ENCODE data around the gene GUCY1B1.
"Not testable (repeated sequence)": the region's sequence is repeated elsewhere in the genome, so short reads cannot be mapped to it uniquely, and the experiment has no call there.

GUCY1B1 gene

DNA sequence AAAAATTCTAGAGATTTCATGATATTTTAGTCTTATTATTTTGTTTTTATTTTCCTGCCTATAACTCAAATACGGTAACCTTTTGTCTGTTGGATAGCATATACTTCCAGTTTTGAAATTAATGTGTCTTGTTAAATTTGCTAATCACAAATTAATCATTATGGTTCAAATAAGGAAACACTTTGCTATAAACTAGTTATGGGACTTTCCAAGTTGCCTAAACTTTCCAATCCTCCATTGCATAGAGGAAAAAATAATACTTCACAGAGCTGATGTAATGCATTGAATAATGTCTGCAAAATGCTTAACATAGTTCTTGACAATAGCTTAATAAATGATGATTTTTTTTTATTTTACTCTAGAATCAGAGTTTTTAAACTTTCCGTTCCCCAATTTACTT is 4.7 kb downstream of the GUCY1B1 start:
- DNase-seq = no peak

DNA sequence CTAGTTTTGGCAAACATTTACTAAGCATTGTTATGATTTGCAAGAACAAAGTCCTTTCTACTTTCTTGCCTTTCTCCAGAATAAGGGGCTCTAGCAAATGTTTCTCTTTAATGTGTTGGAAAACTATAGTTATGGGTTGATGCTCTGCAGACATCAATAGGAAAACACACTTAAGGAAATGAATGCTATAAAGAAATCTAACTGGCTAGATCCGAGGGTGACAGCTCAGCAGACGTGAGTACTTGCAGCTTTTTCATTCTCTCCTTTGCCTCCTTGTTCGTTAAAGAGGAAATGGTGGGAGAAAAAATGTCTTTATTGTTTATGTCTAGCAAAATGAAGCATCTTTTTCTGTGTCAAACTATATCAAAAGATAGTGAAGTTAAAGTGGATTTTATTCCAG is 6.3 kb downstream of the GUCY1B1 start:
- DNase-seq = no peak

DNA sequence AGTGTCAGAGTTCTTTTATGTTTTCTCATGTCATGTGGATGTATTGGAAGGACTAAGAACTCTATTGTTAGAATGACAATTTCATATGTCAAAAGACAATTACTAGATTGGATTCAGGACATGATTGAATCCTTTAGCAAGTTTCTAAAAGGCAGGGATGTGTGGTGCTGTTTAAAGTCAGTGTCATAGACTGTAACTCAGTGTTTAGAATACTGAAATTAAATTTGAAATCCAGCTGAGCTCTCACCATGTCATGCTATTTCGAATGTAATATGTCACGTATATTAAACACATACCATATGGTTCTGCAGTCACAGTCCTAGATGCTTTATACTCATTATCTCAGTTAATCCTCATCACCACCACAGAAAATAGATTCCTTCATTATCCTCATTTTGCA is 7.8 kb downstream of the GUCY1B1 start:
- no peak for DNase-seq

DNA sequence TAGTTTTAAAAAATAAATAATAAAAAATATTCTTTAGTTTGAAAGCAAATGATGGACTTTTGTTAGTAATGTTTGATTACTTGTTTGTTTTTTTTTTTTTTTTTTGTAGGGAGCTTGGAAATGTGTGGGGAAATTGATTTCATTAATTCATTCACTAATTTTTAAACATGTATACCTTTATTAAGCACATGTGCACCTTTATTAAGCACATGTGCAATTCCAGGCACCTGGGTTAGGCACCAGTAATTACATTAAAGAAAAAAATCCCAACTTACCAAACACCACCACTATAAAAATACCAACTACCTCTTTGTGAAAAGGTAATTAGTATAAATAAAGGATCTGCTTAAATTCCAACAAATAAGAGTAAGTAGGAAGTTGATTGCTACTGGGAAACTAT is 9.5 kb downstream of the GUCY1B1 start:
- DNase-seq = no peak

DNA sequence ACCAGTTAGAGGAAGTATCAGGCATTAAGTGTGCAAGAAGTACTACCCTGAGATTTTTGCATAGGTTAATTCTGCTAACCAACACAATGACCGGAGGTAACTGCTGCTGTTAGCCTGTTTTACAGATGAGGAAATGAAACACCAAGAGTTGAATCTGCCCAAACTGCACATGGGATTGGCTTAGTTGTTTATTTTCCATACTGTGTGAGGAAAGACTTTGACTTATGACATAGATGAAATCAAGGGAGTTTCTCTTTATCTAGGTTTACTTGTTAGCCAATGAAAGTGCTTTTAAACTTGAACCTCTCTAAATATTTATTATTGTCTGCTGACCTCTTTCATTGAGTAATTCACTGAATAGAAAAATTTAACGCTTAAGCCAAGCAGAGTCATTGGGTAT is 10.3 kb downstream of the GUCY1B1 start:
- DNase-seq = no peak

DNA sequence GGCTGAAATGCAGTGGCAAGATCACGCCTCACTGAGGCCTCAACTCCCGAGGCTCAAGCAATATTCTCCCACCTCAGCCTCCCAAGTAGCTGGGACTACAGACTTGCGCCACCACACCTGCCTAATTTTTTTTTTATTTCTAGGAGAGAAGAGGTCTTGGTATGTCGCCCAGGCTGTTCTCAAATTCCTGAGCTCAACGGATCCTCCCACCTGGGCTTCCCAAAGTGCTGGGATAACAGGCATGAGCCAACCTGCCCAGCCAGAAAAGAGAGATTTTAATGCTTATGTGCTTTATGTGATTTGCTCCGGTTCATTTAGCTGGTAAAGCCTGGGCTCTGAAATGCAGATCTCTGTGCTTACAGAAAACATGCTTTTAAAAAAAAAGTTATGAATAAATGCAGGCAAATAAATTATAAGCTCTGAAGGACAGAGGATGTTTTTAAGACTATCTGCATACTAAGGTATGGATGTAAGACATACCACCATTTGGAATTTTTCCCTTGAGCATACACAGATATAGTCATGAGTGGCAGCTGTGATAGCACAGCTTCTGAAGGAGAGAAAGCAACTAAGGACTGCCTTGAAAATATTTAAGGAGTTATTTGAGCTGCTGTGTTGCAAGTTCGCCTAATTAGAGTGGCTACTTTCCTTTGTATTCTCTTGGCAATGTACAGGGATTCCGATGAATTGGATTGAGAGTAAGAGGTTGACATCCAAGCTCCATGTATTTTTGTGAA is 13.8 kb downstream of the GUCY1B1 start:
- DNase-seq = no peak

DNA sequence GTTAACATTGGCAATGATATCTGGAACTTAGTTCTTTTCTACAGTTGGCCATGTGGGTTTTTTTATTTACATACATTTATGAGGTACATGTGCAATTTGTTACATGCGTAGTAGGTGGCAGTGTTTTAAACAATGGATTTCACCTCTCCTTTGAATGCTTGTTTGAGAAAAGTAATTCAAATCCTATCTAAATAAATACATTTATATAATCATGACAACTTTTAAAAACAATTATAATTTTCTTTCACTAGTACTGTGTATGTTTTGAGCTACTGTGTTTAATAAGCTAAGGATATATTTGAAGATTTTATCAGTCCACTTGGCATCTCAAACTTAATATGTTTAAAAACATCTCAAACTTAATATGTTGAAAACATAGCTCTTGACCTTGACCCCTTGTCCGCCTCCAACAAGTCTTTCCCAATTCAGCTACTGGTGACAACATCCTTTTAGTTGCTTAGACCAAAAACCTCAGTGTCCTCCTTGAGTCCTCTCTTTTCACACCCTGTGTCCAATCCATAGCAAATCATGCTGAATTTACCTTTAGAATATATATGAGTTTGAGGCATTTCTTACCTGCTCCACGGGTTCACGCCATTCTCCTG is 14.5 kb downstream of the GUCY1B1 start:
- DNase-seq = no peak

DNA sequence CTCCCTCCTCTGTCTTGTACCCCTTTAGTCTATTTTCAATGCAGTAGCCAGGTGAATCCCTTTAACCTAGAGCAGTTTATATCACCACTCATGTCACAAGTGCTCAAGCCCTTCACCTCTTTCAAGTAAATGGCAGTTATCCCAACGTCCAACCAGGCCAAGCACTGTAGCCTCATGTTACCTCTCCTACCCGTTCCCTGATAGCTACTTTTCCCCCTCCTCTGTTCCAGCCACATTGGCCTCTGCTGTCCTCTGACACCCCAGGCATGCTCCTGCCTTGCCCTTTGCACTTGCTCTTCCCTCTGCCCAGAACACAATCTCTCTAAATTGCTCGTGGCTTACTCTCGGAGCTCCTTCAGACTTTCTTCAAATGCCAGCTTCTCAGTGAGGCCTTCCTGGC is 15.2 kb downstream of the GUCY1B1 start:
- DNase-seq = no peak

DNA sequence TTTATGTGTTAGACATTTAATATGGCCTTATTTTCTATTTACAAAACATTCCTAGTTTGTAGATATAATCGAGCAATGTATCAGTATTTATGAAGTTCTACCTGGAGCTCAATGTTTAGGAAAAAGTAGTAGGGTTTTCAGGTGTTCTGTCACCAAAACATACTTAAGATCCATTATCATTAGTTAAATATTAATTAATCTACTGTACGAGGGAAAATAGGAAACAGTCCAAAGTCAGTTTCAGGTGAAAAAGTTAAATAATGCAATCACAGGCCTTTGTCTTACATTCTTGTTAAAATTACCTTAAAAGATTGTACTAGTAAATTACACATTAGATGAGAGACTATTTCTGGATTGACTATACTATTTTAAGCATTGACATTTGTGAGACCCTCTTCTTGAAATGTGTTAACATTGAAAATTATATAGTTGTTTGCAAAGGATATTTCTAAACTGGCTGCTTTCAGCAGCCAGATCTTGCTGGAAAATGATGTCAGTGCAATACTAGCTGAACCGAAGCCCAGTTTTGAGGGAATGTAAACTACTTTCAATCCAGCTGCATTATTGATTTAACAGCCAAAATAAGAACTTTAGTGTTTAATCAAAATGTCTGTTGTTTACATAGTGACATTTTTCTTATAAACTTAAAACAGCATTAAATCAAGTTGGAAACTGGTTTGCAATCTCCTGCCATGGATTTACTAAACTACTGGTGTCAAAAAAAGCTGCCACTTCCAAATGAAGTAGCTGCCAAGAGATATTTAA is 19.3 kb downstream of the GUCY1B1 start:
- no peak for DNase-seq

DNA sequence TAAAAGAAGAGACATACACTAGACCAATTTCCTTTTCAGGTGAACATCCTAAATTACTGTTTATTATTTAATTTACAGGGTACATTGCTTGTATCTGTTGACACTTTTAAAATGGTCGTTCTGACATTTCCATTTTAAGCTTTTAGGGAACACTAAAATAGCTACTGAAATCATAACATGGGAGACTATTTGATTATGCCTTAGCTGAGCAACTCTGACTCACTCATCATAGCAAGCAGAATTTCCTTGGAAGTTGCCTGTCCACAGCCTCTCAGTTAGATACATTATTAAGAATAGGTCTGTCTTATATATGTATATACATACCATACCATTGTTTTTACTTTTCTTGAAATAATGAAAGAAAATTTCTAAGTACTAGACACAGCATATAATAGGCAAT is 22.0 kb downstream of the GUCY1B1 start:
- DNase-seq = no peak

DNA sequence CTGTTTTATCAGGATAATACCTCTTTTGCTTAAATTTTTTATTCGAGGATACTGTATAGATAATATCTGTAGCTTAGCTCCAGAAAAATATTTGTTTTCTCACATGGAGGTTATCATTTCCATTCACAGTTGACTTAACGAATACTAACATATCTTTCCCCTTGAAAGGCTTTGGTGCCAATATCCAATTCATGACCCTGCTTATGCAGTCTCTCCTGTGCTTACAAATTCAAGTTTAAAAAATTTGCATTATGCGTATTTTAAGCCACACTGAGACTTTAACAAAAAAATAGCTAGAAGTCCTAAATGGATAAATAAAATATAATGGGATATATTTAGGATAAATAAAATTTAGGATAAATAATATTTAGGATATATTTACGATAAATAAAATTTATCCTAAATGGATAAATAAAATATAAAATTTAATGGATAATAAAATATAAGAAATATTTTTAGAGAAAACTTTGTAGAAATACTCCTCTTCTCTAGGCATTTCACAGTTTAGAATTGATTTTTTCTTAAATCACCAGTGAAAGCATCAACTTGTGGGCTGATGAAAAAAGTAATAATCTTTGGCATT is 22.5 kb downstream of the GUCY1B1 start:
- DNase-seq = no peak

DNA sequence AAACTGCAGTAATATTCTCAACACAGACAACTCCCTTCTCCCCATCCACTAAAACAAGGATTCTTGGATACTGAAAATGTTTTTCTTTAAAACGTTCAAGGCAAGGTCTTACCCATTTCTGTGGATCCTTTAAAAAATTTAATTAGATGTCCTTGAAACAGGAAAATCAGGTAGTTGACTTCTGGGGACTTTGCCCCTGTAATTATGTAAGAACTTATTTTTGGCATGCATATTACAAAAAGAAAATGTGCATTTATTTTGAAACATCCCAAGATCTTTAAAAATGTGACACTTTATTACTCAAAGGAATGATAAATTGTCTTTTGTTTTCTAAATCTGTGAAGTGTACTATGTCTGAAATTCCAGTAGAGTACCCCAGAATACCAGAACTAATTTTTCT is 25.8 kb downstream of the GUCY1B1 start:
- no peak for DNase-seq

DNA sequence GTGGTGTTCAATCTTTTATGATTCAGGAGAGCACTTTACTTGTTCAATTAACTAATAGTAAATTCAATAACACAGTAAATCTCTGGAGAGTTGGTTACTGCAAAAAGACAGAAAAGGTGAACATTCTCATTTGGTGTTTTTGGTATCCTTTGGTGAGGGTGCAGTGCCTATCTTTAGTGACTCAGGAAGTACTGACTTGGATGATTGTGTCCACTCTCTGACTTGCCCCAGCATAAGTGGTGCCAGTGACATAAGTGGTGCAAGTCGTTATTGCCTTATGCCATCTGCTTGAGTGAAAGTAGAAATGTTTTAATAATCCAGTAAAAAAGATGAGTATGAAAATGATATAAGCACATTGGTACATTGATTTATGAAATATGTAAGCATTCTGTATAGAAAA is 27.0 kb downstream of the GUCY1B1 start:
- no peak for DNase-seq

DNA sequence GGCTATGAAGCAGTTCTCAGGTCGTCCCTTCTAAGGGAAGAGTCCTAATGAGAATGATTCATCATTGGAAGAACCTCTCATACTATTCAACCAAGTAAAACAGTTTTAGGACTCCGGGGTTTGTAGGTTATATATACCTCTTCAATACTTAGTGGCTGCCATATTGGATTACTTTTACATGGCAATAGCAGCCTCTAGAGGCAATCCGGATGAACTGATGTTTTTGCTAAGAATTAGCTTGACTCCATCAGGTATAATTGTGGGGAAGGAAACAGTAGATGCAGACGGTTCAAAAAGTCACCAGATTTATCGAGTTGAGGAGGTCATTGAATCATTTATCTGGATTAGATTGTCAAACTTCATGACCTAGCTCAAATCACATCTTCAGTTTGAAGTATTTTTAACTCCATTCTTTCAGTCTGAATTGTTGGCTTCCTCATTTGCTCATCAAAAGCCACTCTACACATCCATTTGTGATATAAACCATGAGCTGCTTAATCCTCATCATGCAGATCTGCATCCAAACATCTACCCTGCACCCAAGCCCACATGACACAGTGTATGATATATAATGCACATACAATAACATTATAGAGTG is 28.4 kb downstream of the GUCY1B1 start:
- no peak for DNase-seq

DNA sequence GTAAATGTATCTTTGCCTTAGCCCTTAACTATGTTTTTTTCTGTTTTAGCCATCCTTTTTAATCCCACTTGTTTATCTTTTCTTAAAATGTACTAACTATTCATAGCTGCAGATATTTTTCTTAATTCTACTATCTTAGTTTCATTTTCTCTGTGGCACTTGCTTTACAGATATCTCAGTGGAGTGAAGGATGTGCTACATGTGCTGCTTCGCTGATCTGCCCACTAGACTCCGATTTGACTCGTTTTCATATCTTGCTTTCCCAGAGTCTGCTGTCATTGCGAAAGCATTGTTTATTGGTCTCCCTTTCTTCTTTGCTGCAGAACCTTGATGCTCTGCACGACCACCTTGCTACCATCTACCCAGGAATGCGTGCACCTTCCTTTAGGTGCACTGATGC is 30.6 kb downstream of the GUCY1B1 start:
- no peak for DNase-seq

DNA sequence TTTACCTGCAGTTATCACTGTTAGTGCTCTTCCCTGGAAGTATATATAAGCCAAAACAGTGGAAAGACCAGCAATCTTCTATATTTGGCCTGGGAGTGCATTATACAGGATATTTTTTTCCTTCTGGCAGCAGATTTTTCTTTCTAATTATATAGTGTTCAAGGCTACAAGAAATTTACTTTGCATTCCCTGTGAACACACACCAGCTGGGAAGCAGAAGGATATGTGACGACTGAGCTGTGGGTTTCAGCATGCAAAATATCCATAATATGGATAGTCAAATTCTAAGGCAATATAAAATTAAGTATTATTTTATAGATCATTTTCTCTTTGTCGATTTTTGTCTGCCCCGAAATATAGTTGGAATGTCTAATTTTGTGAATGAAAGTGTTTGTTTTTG is 31.2 kb downstream of the GUCY1B1 start:
- no peak for DNase-seq

DNA sequence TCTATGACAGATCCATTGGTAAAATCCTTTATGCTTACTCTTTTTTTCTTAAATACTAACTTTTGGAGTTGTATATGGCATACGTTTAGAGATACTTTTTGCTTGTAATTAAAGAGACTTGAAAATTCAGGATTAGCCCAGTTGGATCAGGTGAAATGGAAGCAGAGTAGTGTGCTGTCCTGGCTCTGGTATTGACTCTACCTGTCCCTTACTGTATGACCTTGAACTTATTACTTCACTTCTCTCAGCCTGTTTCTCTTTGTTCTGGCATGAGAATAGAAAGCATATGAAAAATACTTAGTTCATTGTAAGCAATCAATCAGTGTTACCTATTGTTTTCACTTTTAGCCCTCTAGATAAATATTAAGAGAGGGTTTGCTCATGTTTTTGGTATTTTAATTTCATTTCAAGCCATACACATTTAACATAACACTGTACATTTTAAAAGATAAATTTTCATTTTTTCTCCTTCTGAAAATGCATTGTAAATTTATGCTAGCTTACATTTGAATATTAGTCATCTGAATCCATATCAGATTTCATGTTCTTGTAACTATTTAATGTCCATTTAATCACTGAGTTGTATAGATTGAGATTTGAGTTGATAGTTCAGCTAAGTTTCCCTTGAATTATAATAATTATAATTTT is 35.9 kb downstream of the GUCY1B1 start:
- DNase-seq = no peak

DNA sequence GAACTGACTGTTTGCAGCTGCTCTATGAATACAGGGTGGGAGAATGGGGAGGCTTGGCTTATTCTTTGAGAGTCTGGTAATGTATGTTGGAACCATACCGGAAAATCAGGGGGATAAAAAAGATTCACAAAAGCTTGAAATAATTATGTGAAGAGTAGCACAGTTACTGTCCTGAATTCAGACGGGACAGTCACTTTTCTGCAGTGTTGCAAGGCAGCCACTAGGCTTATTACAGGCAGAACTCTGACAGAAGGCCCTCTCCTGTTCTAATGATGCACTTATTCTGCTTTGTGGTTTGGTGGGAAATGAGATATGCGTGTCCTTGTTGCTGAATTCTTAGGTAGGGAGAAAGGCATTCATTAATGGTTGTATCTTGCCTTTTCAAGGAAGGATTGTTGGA is 37.2 kb downstream of the GUCY1B1 start:
- no peak for DNase-seq

DNA sequence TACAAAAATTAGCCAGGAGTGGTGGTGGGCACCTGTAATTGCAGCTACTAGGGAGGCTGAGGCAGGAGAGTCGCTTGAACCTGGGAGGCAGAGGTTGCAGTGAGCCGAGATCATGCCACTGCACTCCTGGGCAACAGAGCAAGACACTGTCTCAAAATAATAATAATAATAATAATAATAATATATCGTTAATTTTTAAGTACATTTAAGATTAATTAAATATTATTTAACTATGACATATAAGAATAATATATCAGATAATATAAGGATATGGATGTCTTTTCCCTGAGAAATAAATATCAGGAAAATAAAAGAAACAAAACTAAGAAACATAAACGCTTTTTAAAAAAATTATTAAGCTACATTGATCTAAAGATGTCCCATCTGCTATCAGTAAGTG is 38.8 kb downstream of the GUCY1B1 start:
- not testable (repeated sequence) for DNase-seq

DNA sequence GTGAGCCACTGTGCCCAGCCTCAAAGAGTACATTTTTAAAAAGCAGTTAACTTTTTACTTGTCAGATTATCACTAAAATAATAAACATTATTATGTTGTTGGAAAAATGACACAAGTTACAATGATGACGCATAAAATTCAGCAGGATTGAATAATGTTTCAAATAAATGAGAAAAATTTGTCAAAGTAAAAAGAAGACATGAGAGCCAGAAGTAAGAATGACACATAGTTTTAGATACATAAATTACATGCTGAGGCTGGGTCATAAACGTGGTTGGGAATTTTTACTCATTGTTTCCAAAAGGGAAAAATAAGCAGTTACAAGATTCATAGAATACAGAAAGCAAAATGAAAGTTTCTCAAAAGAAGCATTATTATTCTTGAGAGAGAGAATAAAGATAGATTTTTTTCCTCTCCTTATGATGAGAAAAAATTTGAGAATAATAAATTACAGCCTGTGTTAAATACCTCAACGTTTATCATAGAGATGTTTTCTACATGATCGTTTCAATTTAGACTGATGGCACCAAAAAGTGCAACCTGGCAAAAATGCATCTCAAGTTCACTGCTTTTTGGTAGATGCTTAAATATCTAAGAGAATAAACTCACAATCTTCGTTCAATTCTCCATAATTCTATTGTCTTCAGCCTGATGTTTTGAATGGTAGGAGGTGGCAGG is 40.4 kb downstream of the GUCY1B1 start:
- no peak for DNase-seq

DNA sequence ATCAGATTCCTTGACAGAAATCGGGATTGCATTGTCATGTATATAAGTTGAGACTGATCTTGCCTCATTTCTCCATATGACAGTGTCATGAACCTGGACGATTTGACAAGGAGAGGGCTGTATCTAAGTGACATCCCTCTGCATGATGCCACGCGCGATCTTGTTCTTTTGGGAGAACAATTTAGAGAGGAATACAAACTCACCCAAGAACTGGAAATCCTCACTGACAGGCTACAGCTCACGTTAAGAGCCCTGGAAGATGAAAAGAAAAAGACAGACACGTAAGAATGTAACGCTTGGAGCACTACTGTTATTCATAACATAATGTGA is 40.9 kb downstream of the GUCY1B1 start:
- no peak for DNase-seq

DNA sequence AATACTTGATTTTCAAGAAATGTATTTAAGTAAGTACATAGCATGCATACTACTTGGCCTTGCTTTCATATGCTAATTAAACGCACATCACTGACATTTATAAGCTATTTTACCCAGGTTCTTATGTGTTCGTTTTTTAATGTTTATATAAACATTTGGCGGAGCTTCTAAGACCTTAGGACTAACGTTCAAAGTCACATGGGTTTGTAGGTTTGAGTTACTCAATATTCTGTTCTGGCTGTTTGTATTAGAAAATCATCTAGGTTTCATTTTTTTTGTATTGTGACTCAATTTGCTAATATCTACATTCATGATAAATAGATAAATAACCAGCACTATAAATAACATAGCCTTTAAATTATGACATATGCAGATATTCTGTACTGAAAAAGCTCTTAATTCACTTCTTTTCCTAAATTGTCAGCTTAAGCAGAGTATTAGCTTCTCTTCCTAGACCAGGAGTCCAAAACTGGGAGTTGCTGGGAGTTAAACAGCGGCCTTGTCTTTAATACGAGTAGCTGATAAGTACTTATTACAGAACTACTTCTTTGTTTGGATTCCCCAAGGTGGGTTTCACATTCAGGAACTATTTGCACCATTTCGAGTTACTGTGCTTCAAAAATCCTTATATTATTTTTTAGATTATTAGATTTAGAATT is 42.0 kb downstream of the GUCY1B1 start:
- no peak for DNase-seq
